Keratinocyte (primary cell): ENCODE data around the gene AEBP1. TPM values are rescaled to one million over a fixed set of nuclear protein-coding genes. Genes with fewer than 3 reads are reported as not detected.

ENCODE experiments used
- DNase-seq: peaks from one replicate; pipeline ENCODE4 v3.0.0-alpha.2; 2011; ENCODE audit warnings: low read depth, missing footprints, low spot score
- FAIRE-seq: peaks from 2 replicates; lab custom pipeline; 2011; peaks lifted over from hg19 to GRCh38; lab: Jason Lieb, UNC
- H2AFZ ChIP-seq: 2 replicates; pipeline ENCODE4 v1.6.0; 2012; ENCODE audit warnings: low read length, control low read depth, inconsistent platforms; ENCODE audit not compliant: control insufficient read depth
- H3K27ac ChIP-seq: 2 replicates; pipeline ENCODE4 v1.5.1; 2011; ENCODE audit warnings: low read length; ENCODE audit not compliant: control insufficient read depth, insufficient read depth
- H3K27me3 ChIP-seq: 3 replicates; pipeline ENCODE4 v1.6.0; 2011; ENCODE audit warnings: low read length; ENCODE audit not compliant: control insufficient read depth, insufficient read depth; ENCODE audit errors: extremely low read depth
- H3K36me3 ChIP-seq, 2 experiments: 2 replicates in 1 of 2; 3 replicates in 1 of 2; pipeline ENCODE4 v1.5.1; 2011; ENCODE audit warnings: low read length in 2 of 2, mild to moderate bottlenecking in 1 of 2; ENCODE audit not compliant: control insufficient read depth in 2 of 2, insufficient read depth in 2 of 2; ENCODE audit errors: extremely low read depth in 1 of 2
- H3K4me1 ChIP-seq: 3 replicates; pipeline ENCODE4 v1.5.1; 2011; ENCODE audit warnings: low read length; ENCODE audit not compliant: control insufficient read depth, insufficient read depth; ENCODE audit errors: extremely low read depth
- H3K4me2 ChIP-seq: 3 replicates; pipeline ENCODE4 v1.6.0; 2011; ENCODE audit warnings: low read depth, low read length; ENCODE audit not compliant: control insufficient read depth, insufficient read depth; ENCODE audit errors: extremely low read depth
- H3K4me3 ChIP-seq, 3 experiments: fragments of 200-600 bp in 1 of 3; sonication (generic) in 1 of 3; 2 replicates in 2 of 3; 3 replicates in 1 of 3; pipeline ENCODE4 v1.5.1; 2011 to 2016; ENCODE audit warnings: low read length in 3 of 3, mild to moderate bottlenecking in 3 of 3, control low read depth in 2 of 3, inconsistent platforms in 1 of 3, low read depth in 1 of 3, mixed read lengths in 1 of 3, mixed run types in 1 of 3, moderate library complexity in 1 of 3; ENCODE audit not compliant: control insufficient read depth in 2 of 3, insufficient read depth in 2 of 3; ENCODE audit errors: extremely low read depth in 1 of 3
- H3K79me2 ChIP-seq: 2 replicates; pipeline ENCODE4 v1.6.0; 2012; ENCODE audit warnings: low read length; ENCODE audit not compliant: control insufficient read depth, insufficient read depth
- H3K9ac ChIP-seq: 3 replicates; pipeline ENCODE4 v1.6.0; 2011; ENCODE audit warnings: low read length; ENCODE audit not compliant: control insufficient read depth, insufficient read depth; ENCODE audit errors: extremely low read depth
- H3K9me1 ChIP-seq: 3 replicates; pipeline ENCODE4 v1.6.0; 2011; ENCODE audit warnings: low read length; ENCODE audit not compliant: control insufficient read depth, insufficient read depth; ENCODE audit errors: extremely low read depth
- H3K9me3 ChIP-seq: 2 replicates; pipeline ENCODE4 v1.5.1; 2012; ENCODE audit warnings: low read depth, low read length; ENCODE audit not compliant: control insufficient read depth
- H4K20me1 ChIP-seq: 3 replicates; pipeline ENCODE4 v1.6.0; 2011; ENCODE audit warnings: low read length; ENCODE audit not compliant: control insufficient read depth, insufficient read depth; ENCODE audit errors: extremely low read depth
- EZH2 ChIP-seq: IDR thresholded peaks from one replicate; pipeline ENCODE4 v1.6.1; 2012; ENCODE audit warnings: inconsistent platforms, mild to moderate bottlenecking, low read length, moderate library complexity
- dilution Hi-C: fragments of 300-500 bp; cut with MboI; formaldehyde crosslinking; loops from one replicate; pipeline ENCODE4 v1.7.0; 2020; ENCODE audit warnings: low sequenced_read_pairs; ENCODE audit not compliant: extremely low pct_ligation_motif_present
- polyA plus RNA-seq, 5 experiments: library from polyadenylated mRNA; depleted of rRNA in 3 of 5; stranded (reverse) in 3 of 5; stranded (forward) in 1 of 5; unstranded in 1 of 5; fragments of >200 nt; gene quantifications; 1 replicate in 1 of 5; 2 replicates in 3 of 5; 3 replicates in 1 of 5; pipeline versions ENCODE4 v1.2.1 to v1.2.3, GENCODE V29; 2011 to 2012; ENCODE audit warnings: missing spikeins in 2 of 5, low read depth in 1 of 5, low replicate concordance in 1 of 5
- TF ChIP-seq, protein P1 (sequence below), 3 experiments: IDR thresholded peaks in 1 of 3; conservative IDR thresholded peaks in 1 of 3; optimal IDR thresholded peaks in 1 of 3; 2 replicates in 2 of 3; 3 replicates in 1 of 3; pipeline versions ENCODE3 to v1.5.1; 2011; ENCODE audit warnings: low read length in 3 of 3, mild to moderate bottlenecking in 3 of 3, moderate library complexity in 2 of 3, control low read depth in 1 of 3, inconsistent platforms in 1 of 3; ENCODE audit not compliant: insufficient read depth in 2 of 3; ENCODE audit errors: extremely low read depth in 1 of 3

The AEBP1 gene
- polyA plus RNA-seq, 1 donor (not counting 4 experiments of a cell fraction or from before 2014, with no cell fraction given) = 0.03 TPM

- H3K9me3 ChIP-seq = no peaks in the 10 kb centered on the region
- H3K79me2 ChIP-seq = peaks cover 30% of the 10 kb centered on the region
- dilution Hi-C loops = no loop called here
- no peaks in the 10 kb centered on the region for H3K27me3 ChIP-seq
- peaks cover 7% of the 10 kb centered on the region for H3K4me1 ChIP-seq
- H3K9me1 ChIP-seq = no peaks in the 10 kb centered on the region
- FAIRE-seq (no peak), DNase-seq (no peak)
- no peaks in the 10 kb centered on the region for H4K20me1 ChIP-seq
- no peak overlapping the region for H3K4me3 ChIP-seq
- H3K36me3 ChIP-seq = peaks cover 25 to 54% of the 10 kb centered on the region in 2 experiments
- no peak overlapping the region for H3K9ac ChIP-seq
- no peak overlapping the region for H2AFZ ChIP-seq
- no peak overlapping the region for H3K27ac ChIP-seq
- TF ChIP-seq, protein P1, sequence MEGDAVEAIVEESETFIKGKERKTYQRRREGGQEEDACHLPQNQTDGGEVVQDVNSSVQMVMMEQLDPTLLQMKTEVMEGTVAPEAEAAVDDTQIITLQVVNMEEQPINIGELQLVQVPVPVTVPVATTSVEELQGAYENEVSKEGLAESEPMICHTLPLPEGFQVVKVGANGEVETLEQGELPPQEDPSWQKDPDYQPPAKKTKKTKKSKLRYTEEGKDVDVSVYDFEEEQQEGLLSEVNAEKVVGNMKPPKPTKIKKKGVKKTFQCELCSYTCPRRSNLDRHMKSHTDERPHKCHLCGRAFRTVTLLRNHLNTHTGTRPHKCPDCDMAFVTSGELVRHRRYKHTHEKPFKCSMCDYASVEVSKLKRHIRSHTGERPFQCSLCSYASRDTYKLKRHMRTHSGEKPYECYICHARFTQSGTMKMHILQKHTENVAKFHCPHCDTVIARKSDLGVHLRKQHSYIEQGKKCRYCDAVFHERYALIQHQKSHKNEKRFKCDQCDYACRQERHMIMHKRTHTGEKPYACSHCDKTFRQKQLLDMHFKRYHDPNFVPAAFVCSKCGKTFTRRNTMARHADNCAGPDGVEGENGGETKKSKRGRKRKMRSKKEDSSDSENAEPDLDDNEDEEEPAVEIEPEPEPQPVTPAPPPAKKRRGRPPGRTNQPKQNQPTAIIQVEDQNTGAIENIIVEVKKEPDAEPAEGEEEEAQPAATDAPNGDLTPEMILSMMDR (optimal IDR thresholded peaks at IDR 0.05 in 1 of 3, IDR thresholded peaks at IDR 0.05 in 1 of 3, conservative IDR thresholded peaks at IDR 0.05 in 1 of 3; ENCODE audit: extremely low read depth in 1 of 3, insufficient read depth in 2 of 3, low read length in 3 of 3) = no peak
- TF ChIP-seq EZH2 = no peak
- H3K4me2 ChIP-seq = no peak overlapping the region
Observed at GRCh38 chr7:44117801-44118429, 13.8 kb downstream of the AEBP1 start.

DNA sequence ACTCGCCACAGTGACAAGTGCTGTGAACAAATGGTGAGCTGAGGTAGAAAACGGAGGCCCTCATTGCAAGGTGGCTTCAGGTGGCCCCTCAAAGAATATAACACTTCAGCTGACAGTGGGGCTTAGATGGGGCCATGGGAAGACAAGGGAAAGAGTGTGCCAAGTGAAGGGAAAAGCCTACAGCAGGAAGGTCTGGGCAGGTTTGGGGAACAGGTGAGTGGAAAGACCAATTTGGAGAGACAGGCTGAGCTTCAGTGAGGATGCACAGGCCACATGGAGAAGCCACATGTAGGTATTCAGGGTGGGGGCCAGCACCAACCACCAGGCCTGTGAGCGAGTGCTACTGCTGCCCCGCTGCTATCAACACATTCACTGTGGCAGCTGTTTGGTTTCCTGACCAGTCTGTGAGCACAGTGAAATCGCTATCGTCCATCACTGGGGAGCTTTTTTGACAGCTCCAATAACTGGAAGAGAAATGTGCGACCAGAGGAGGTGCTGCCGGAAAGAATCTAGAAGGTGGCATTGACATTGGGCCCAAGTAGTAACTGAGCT, 15.8 kb downstream of the AEBP1 start:
- Histone ChIP-seq H2AFZ (no peak overlapping the region), H3K4me2 (no peak overlapping the region), H3K27ac (no peak overlapping the region), H3K27me3 (no peaks in the 10 kb centered on the region), H3K9me3 (no peaks in the 10 kb centered on the region), H3K9ac (no peak overlapping the region), H3K4me3 (no peak overlapping the region), H3K36me3 (peaks cover 24 to 48% of the 10 kb centered on the region in 2 experiments), H4K20me1 (no peaks in the 10 kb centered on the region), H3K79me2 (peaks cover 32% of the 10 kb centered on the region), H3K9me1 (no peaks in the 10 kb centered on the region), H3K4me1 (peaks cover 7% of the 10 kb centered on the region)
- dilution Hi-C loops = no loop called here
- FAIRE-seq (no peak), DNase-seq (no peak)
- TF ChIP-seq, protein P1 (optimal IDR thresholded peaks at IDR 0.05 in 1 of 3, IDR thresholded peaks at IDR 0.05 in 1 of 3, conservative IDR thresholded peaks at IDR 0.05 in 1 of 3; ENCODE audit: extremely low read depth in 1 of 3, insufficient read depth in 2 of 3, low read length in 3 of 3) = no peak
- no peak for TF ChIP-seq EZH2
